AG04450 (cell line): ENCODE measurements around the gene C5. TPM values are rescaled to one million over a fixed set of nuclear protein-coding genes. Genes with fewer than 3 reads are reported as not detected.

Experiments
- CTCF ChIA-PET: fragments of 300-600, 350-600 bp; formaldehyde crosslinking; extraction: SDS; loops from one replicate; lab custom pipeline; 2022; ENCODE audit warnings: antibody characterized with exemption, inconsistent platforms; lab: Charles Lee
- POLR2A ChIA-PET: fragments of 350-600 bp; formaldehyde crosslinking; extraction: SDS; loops from one replicate; lab custom pipeline; 2021; ENCODE audit warnings: antibody characterized with exemption, inconsistent platforms; lab: Yijun Ruan, JAX
- DNase-seq: peaks from one replicate; pipeline ENCODE4 v3.0.0-alpha.2; 2011; ENCODE audit warnings: low read depth, low spot score
- H3K27ac ChIP-seq: one replicate; pipeline ENCODE4 v1.5.1; 2012; ENCODE audit warnings: low read depth, low read length, control low read depth
- H3K27me3 ChIP-seq: one replicate; pipeline ENCODE4 v1.6.0; 2012; ENCODE audit warnings: low read length; ENCODE audit not compliant: control insufficient read depth, insufficient read depth
- H3K4me3 ChIP-seq: 2 replicates; pipeline ENCODE4 v1.5.1; 2011; ENCODE audit warnings: mild to moderate bottlenecking, low read depth, low read length, control low read depth
- H3K9me3 ChIP-seq: 2 replicates; pipeline ENCODE4 v1.5.1; 2012; ENCODE audit warnings: low read length; ENCODE audit not compliant: control insufficient read depth, insufficient read depth
- CTCF ChIP-seq: IDR thresholded peaks from 2 replicates; pipeline ENCODE4 v1.5.1; 2011; ENCODE audit warnings: low read depth, low read length, control low read depth, inconsistent platforms
- polyA plus RNA-seq: library from polyadenylated mRNA; depleted of rRNA; stranded (reverse); fragments of >200 nt; gene quantifications from 2 replicates; pipeline ENCODE4 v1.2.3, GENCODE V29; 2011

The C5 gene
- polyA plus RNA-seq, 1 experiment = 2.2 TPM

- Histone ChIP-seq H3K9me3 (peaks cover 4% of the 10 kb centered on the region), H3K4me3 (no peak overlapping the region), H3K27ac (no peak overlapping the region), H3K27me3 (no peaks in the 10 kb centered on the region)
- no peak for DNase-seq
- ChIA-PET CTCF (interaction anchor here (0.5 kb wide), 1 partner anchor 295 kb away, joined by 3 read pairs; no protein-coding TSS in a partner anchor), POLR2A (no interaction called here)
- TF ChIP-seq CTCF = no peak
These were observed 137.0 kb downstream of the C5 start for GRCh38 chr9:120912958-120913646.

DNA sequence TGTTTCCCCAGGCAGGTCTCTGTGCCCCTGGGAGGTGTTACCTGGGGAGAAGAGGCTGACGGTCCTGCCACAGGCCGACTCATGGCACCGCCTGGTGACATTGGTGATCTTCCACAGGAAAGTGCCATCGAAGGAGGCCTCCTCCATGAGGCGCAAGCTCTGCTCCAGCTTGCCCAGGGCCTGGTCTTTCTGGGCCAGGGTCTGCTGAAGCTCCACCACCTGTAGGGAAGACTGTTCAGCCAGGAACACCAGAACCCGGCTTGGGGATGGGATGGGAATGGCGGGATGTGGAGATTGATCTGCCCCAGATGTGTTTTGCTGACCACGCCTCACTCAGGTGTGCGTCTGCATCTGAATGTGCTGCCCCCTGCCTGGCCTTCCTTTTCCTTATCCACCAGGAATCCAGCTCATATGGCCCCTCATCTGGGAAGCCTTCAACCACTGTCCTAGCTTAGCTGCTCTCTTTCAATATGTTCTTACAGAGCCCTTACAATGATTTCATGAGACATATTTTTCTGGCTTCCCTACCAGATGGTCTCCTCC, 138.7 kb downstream of the C5 start:
- ChIA-PET CTCF (interaction anchor here (0.9 kb wide), 1 partner anchor 70 kb away, joined by 5 read pairs; no protein-coding TSS in a partner anchor), POLR2A (no interaction called here)
- Histone ChIP-seq H3K9me3 (no peaks in the 10 kb centered on the region; the same call in 1 of the 2 replicates), H3K4me3 (no peak overlapping the region), H3K27me3 (no peaks in the 10 kb centered on the region), H3K27ac (no peak overlapping the region)
- DNase-seq = no peak
- TF ChIP-seq CTCF = no peak

- no peak overlapping the region for H3K4me3 ChIP-seq
- ChIA-PET CTCF (no interaction called here), POLR2A (no interaction called here)
- H3K27ac ChIP-seq = no peak overlapping the region
- no peaks in the 10 kb centered on the region for H3K27me3 ChIP-seq
- TF ChIP-seq CTCF = no peak
- H3K9me3 ChIP-seq = no peaks in the 10 kb centered on the region; the same call in 1 of the 2 replicates
- DNase-seq = no peak
These were observed 139.4 kb downstream of the C5 start for GRCh38 chr9:120910643-120911042.

DNA sequence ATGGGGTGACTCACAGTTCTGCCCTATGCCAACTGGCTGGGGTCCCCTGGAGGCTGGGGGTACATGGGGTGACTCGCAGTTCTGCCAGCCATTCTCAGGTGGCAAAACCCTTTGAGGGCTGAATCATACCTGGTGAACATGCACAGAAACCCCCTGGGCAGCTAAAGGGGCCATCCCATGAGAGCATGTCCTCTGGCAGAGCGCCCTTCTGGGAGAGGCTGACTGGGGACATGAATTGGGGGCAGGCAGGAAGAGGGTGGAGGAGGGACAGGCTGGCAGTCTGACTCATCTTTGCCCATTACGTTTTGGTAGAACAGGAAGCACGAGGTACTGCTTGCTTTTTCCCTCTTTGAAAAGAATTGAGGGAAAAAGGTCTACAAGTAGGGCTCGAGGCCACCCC, 140.2 kb downstream of the C5 start:
- H3K9me3 ChIP-seq = no peaks in the 10 kb centered on the region; the same call in 1 of the 2 replicates
- POLR2A ChIA-PET = no interaction called here
- H3K27ac ChIP-seq = no peak overlapping the region
- no peak overlapping the region for H3K4me3 ChIP-seq
- TF ChIP-seq CTCF = no peak
- CTCF ChIA-PET = no interaction called here
- DNase-seq = no peak
- no peaks in the 10 kb centered on the region for H3K27me3 ChIP-seq
